H9 (cell line): Measurements from ENCODE around the gene ZNF28. TPM values are rescaled to one million over a fixed set of nuclear protein-coding genes. Genes with fewer than 3 reads are reported as not detected.
A peak's percentile ranks its signal among the peaks of the same experiment; 100 is the strongest.

ENCODE experiments used
- DNase-seq: peaks from one replicate; pipeline ENCODE4 v3.0.0-alpha.2; 2017
- H2AFZ ChIP-seq: one replicate; pipeline ENCODE4 v1.6.1; 2013; ENCODE audit warnings: mild to moderate bottlenecking, low read length, control low read depth, moderate library complexity
- H2AK5ac ChIP-seq: 2 replicates; pipeline ENCODE4 v1.6.1; 2013; ENCODE audit warnings: low read length, control low read depth, mixed read lengths; ENCODE audit not compliant: insufficient read length
- H2BK120ac ChIP-seq: one replicate; pipeline ENCODE4 v1.6.1; 2013; ENCODE audit warnings: low read depth, mild to moderate bottlenecking, low read length, control low read depth, inconsistent platforms; ENCODE audit not compliant: poor library complexity, severe bottlenecking
- H2BK12ac ChIP-seq: 2 replicates; pipeline ENCODE4 v1.6.1; 2013; ENCODE audit warnings: low read length, control low read depth, mixed read lengths, low read depth; ENCODE audit not compliant: insufficient read length
- H2BK15ac ChIP-seq: 2 replicates; pipeline ENCODE4 v1.6.1; 2013; ENCODE audit warnings: low read depth, low read length, control low read depth
- H2BK20ac ChIP-seq: one replicate; pipeline ENCODE4 v1.6.1; 2013; ENCODE audit warnings: low read depth, mild to moderate bottlenecking, low read length, control low read depth, inconsistent platforms; ENCODE audit not compliant: poor library complexity, severe bottlenecking
- H2BK5ac ChIP-seq: 2 replicates; pipeline ENCODE4 v1.6.1; 2013; ENCODE audit warnings: low read length, control low read depth, mixed read lengths; ENCODE audit not compliant: insufficient read length
- H3K14ac ChIP-seq: 2 replicates; pipeline ENCODE4 v1.6.1; 2013; ENCODE audit warnings: low read length, control low read depth; ENCODE audit not compliant: insufficient read depth
- H3K18ac ChIP-seq: 2 replicates; pipeline ENCODE4 v1.6.1; 2013; ENCODE audit warnings: low read depth, mild to moderate bottlenecking, mixed read lengths, low read length, control low read depth; ENCODE audit not compliant: insufficient read length
- H3K23ac ChIP-seq: 2 replicates; pipeline ENCODE4 v1.6.1; 2013; ENCODE audit warnings: low read length, control low read depth, mixed read lengths, low read depth; ENCODE audit not compliant: insufficient read length
- H3K23me2 ChIP-seq: 2 replicates; pipeline ENCODE4 v1.6.1; 2013; ENCODE audit warnings: low read depth, mild to moderate bottlenecking, mixed read lengths, low read length, control low read depth; ENCODE audit not compliant: insufficient read length, poor library complexity, severe bottlenecking
- H3K27ac ChIP-seq: 2 replicates; pipeline ENCODE4 v1.5.1; 2013; ENCODE audit warnings: low read length, control low read depth, mixed read lengths, low read depth; ENCODE audit not compliant: insufficient read length
- H3K27me3 ChIP-seq: 2 replicates; pipeline ENCODE4 v1.6.1; 2013; ENCODE audit warnings: low read length, control low read depth, inconsistent platforms; ENCODE audit not compliant: insufficient read depth
- H3K4ac ChIP-seq: 2 replicates; pipeline ENCODE4 v1.6.1; 2013; ENCODE audit warnings: low read depth, mild to moderate bottlenecking, control low read depth, inconsistent platforms, low read length, moderate library complexity
- H3K4me1 ChIP-seq: 2 replicates; pipeline ENCODE4 v1.6.1; 2013; ENCODE audit warnings: low read length, control low read depth, inconsistent platforms; ENCODE audit not compliant: insufficient read depth
- H3K4me2 ChIP-seq: 2 replicates; pipeline ENCODE4 v1.6.1; 2013; ENCODE audit warnings: low read length, control low read depth, mixed read lengths; ENCODE audit not compliant: insufficient read length, insufficient read depth
- H3K56ac ChIP-seq: 2 replicates; pipeline ENCODE4 v1.6.1; 2013; ENCODE audit warnings: low read depth, mild to moderate bottlenecking, mixed read lengths, low read length, control low read depth; ENCODE audit not compliant: insufficient read length
- H3K79me1 ChIP-seq: 2 replicates; pipeline ENCODE4 v1.6.1; 2013; ENCODE audit warnings: low read depth, mild to moderate bottlenecking, moderate library complexity, low read length, control low read depth, inconsistent platforms; ENCODE audit not compliant: insufficient read depth, poor library complexity, severe bottlenecking
- H3K79me2 ChIP-seq: 2 replicates; pipeline ENCODE4 v1.6.1; 2013; ENCODE audit warnings: low read length, control low read depth, inconsistent platforms; ENCODE audit not compliant: insufficient read depth
- H3K9ac ChIP-seq: 2 replicates; pipeline ENCODE4 v1.6.1; 2013; ENCODE audit warnings: low read length, control low read depth, mixed read lengths; ENCODE audit not compliant: insufficient read length; ENCODE audit errors: extremely low read depth
- H3K9me3 ChIP-seq: one replicate; pipeline ENCODE4 v1.6.1; 2013; ENCODE audit warnings: low read depth, low read length, inconsistent platforms; ENCODE audit not compliant: control insufficient read depth
- H3T11ph ChIP-seq: one replicate; pipeline ENCODE4 v1.6.1; 2013; ENCODE audit warnings: mild to moderate bottlenecking, low read length, control low read depth, inconsistent platforms
- H4K20me1 ChIP-seq: one replicate; pipeline ENCODE4 v1.6.1; 2013; ENCODE audit not compliant: control insufficient read depth, insufficient read length, insufficient read depth
- H4K5ac ChIP-seq: 2 replicates; pipeline ENCODE4 v1.6.1; 2013; ENCODE audit warnings: low read depth, mild to moderate bottlenecking, mixed read lengths, low read length, control low read depth; ENCODE audit not compliant: insufficient read length
- H4K8ac ChIP-seq: replicated peaks from 2 replicates; pipeline ENCODE4 v1.6.1; 2013; ENCODE audit warnings: low read length, control low read depth, mixed read lengths, low read depth; ENCODE audit not compliant: insufficient read length
- H4K91ac ChIP-seq: 2 replicates; pipeline ENCODE4 v1.6.1; 2013; ENCODE audit warnings: low read depth, mild to moderate bottlenecking, moderate library complexity, mixed read lengths, low read length, control low read depth; ENCODE audit not compliant: insufficient read length
- H3K27ac Mint-ChIP-seq, 3 experiments: 2 replicates in 2 of 3; 3 replicates in 1 of 3; pipeline ENCODE4 v1.8.0; 2020 to 2021; ENCODE audit warnings: mixed read lengths in 3 of 3, mild to moderate bottlenecking in 1 of 3, moderate library complexity in 1 of 3
- H3K27me3 Mint-ChIP-seq: 2 replicates; pipeline ENCODE4 v1.8.0; 2021; ENCODE audit warnings: low read depth, mild to moderate bottlenecking, moderate library complexity, mixed read lengths
- H3K36me3 Mint-ChIP-seq, 3 experiments: 2 replicates in 2 of 3; 3 replicates in 1 of 3; pipeline ENCODE4 v1.8.0; 2020 to 2021; ENCODE audit warnings: low read depth in 3 of 3, mixed read lengths in 3 of 3; ENCODE audit not compliant: insufficient read depth in 1 of 3
- H3K4me1 Mint-ChIP-seq, 2 experiments: 2 replicates each; pipeline ENCODE4 v1.8.0; 2020; ENCODE audit warnings: mixed read lengths in 2 of 2
- H3K4me3 Mint-ChIP-seq, 2 experiments: 2 replicates in 1 of 2; 3 replicates in 1 of 2; pipeline ENCODE4 v1.8.0; 2020 to 2021; ENCODE audit warnings: mild to moderate bottlenecking in 2 of 2, mixed read lengths in 2 of 2, moderate library complexity in 1 of 2
- H3K9me3 Mint-ChIP-seq, 2 experiments: 2 replicates in 1 of 2; 3 replicates in 1 of 2; pipeline ENCODE4 v1.8.0; 2020; ENCODE audit warnings: mild to moderate bottlenecking in 2 of 2, mixed read lengths in 2 of 2, moderate library complexity in 1 of 2
- WGBS: extraction: QIAGEN DNeasy Blood & Tissue Kit; methylation state at CpG from one replicate; pipeline ENCODE4 v1.1.7; 2013; ENCODE audit warnings: missing lambda C conversion rate, low lambda C conversion rate, mixed read lengths; ENCODE audit not compliant: insufficient read length; ENCODE audit errors: extremely low coverage; 5-methylcytosine and 5-hydroxymethylcytosine counted together
- total RNA-seq: library from RNA; stranded (reverse); gene quantifications from 2 replicates; pipeline ENCODE4 v1.2.1, GENCODE V29; 2021
- TF ChIP-seq, protein P1 (sequence below): fragments of 200-600 bp; sonication (generic); conservative IDR thresholded peaks from 3 replicates; pipeline ENCODE4 v1.8.0; 2021; ENCODE audit warnings: antibody characterized with exemption, mild to moderate bottlenecking

ZNF28 gene
- total RNA-seq, 1 experiment from 2014 or later: 31.3 TPM

DNA sequence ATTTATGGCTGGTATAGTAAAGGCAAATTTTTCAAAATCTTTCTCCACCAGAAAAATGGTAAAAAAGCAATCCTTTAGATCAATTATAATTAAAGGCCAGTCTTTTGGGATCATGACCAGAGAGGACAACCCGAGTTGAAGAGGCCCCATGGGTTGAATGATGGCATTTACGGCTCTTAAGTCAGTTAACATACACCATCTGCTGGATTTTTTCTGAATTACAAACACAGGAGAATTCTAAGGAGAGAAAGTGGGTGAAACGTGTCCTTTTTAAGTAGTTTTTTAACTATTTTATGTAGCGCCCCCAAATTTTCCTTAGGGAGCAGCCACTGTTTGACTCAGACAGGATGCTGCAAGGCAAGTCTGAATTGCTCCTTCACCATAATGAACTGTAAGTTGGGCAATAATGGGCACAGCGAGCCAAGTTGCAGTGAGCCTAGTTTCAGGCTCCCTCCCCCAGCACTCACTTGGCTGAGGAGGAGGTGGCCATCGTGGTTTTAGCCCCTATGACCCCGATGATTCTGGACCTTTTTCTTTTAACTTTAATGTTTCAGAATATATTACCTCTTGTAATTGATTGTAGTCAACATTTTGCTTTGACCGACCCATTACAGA is 73.0 kb downstream of the ZNF28 start:
- Histone ChIP-seq H4K91ac (no peak overlapping the region), H4K8ac (no peak overlapping the region), H3K4ac (no peak overlapping the region), H2BK12ac (no peak overlapping the region), H3K27me3 (no peaks in the 10 kb centered on the region), H3K9ac (peak overlapping the region; percentile 30), H3K18ac (no peak overlapping the region), H2AK5ac (no peak overlapping the region), H3K14ac (no peak overlapping the region; the same call in 1 of the 2 replicates), H2BK15ac (no peak overlapping the region), H2BK5ac (no peak overlapping the region), H4K5ac (no peak overlapping the region), H3K27ac (no peak overlapping the region), H3K4me2 (peak overlapping the region; percentile 72), H3K23ac (no peak overlapping the region), H2AFZ (peak overlapping the region; percentile 99), H3K79me2 (no peaks in the 10 kb centered on the region), H4K20me1 (no peaks in the 10 kb centered on the region), H3K4me1 (no peaks in the 10 kb centered on the region), H3T11ph (no peak overlapping the region), H3K56ac (no peak overlapping the region), H2BK20ac (no peak overlapping the region), H3K9me3 (no peaks in the 10 kb centered on the region), H3K79me1 (no peaks in the 10 kb centered on the region), H2BK120ac (no peak overlapping the region), H3K23me2 (peaks cover 3% of the 10 kb centered on the region)
- WGBS: no CpG with 5 or more reads among the region's 8 CpGs
- H3K9me3 Mint-ChIP-seq: no peaks in the 10 kb centered on the region
- H3K27ac Mint-ChIP-seq: no peak overlapping the region
- peaks cover 6% of the 10 kb centered on the region; the same call in 1 of the 2 replicates for H3K27me3 Mint-ChIP-seq
- peak overlapping the region; percentile 59 to 74 for H3K4me3 Mint-ChIP-seq
- no peak for DNase-seq
- TF ChIP-seq, protein P1, sequence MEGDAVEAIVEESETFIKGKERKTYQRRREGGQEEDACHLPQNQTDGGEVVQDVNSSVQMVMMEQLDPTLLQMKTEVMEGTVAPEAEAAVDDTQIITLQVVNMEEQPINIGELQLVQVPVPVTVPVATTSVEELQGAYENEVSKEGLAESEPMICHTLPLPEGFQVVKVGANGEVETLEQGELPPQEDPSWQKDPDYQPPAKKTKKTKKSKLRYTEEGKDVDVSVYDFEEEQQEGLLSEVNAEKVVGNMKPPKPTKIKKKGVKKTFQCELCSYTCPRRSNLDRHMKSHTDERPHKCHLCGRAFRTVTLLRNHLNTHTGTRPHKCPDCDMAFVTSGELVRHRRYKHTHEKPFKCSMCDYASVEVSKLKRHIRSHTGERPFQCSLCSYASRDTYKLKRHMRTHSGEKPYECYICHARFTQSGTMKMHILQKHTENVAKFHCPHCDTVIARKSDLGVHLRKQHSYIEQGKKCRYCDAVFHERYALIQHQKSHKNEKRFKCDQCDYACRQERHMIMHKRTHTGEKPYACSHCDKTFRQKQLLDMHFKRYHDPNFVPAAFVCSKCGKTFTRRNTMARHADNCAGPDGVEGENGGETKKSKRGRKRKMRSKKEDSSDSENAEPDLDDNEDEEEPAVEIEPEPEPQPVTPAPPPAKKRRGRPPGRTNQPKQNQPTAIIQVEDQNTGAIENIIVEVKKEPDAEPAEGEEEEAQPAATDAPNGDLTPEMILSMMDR: peak; percentile 73
- H3K4me1 Mint-ChIP-seq: peaks cover 2 to 16% of the 10 kb centered on the region in 2 experiments
- H3K36me3 Mint-ChIP-seq: no peaks in the 10 kb centered on the region

Other genes with a start within 250 kb of the ZNF28 start
- 28.7 and 31.6 TPM in 2 replicates for gene ZNF83, start 183.3 kb downstream of the ZNF28 start, total RNA-seq
- gene ZNF611, start 86.6 kb downstream of the ZNF28 start, total RNA-seq: 25.1 and 25.6 TPM in 2 replicates
- 8.0 and 9.3 TPM in 2 replicates for gene ZNF600, start 34.8 kb downstream of the ZNF28 start, total RNA-seq
- 34.0 and 34.7 TPM in 2 replicates for gene ZNF468, start 36.0 kb upstream of the ZNF28 start, total RNA-seq
- gene ZNF320, start 76.0 kb upstream of the ZNF28 start, total RNA-seq: 20.2 and 26.1 TPM in 2 replicates
- gene ZNF888, start 101.8 kb upstream of the ZNF28 start, total RNA-seq: 12.1 and 13.4 TPM in 2 replicates
- 14.0 and 15.1 TPM in 2 replicates for gene ZNF816, start 141.2 kb upstream of the ZNF28 start, total RNA-seq
- not detected in 2 replicates for gene ERVV-1, start 192.3 kb upstream of the ZNF28 start, total RNA-seq
- gene ERVV-2, start 223.1 kb upstream of the ZNF28 start, total RNA-seq: not detected in 2 replicates